Stomach (tissue), 4 donors: ENCODE results near the gene SRCIN1.
"Not testable (repeated sequence)": the region's sequence is repeated elsewhere in the genome, so short reads cannot be mapped to it uniquely, and the experiment has no call there.

Experiments used
- EP300 ChIP-seq: sonication (generic); formaldehyde crosslinking; IDR thresholded peaks from one replicate; pipeline ENCODE4 v1.6.1; 2017; ENCODE audit warnings: antibody characterized with exemption
- POLR2A ChIP-seq, 4 donors: fragments of 450-650 bp; IDR thresholded peaks; one replicate each; pipeline ENCODE4 v1.6.1; 2016; ENCODE audit warnings: antibody characterized with exemption in 4 of 4, control low read depth in 2 of 4, mild to moderate bottlenecking in 1 of 4, moderate library complexity in 1 of 4
- POLR2AphosphoS5 ChIP-seq, 3 donors: sonication (generic); formaldehyde crosslinking; IDR thresholded peaks; one replicate each; pipeline ENCODE4 v1.6.1; 2016; ENCODE audit warnings: antibody characterized with exemption in 3 of 3
- TF ChIP-seq, protein P1 (sequence below), 7 experiments: fragments of 450-650 bp in 4 of 7; fragments of 200-600 bp in 3 of 7; sonication (generic) in 3 of 7; IDR thresholded peaks; one replicate each; pipeline ENCODE4 v1.5.1; 2016 to 2019; ENCODE audit warnings: antibody characterized with exemption in 7 of 7, control low read depth in 2 of 7, mild to moderate bottlenecking in 1 of 7

DNA sequence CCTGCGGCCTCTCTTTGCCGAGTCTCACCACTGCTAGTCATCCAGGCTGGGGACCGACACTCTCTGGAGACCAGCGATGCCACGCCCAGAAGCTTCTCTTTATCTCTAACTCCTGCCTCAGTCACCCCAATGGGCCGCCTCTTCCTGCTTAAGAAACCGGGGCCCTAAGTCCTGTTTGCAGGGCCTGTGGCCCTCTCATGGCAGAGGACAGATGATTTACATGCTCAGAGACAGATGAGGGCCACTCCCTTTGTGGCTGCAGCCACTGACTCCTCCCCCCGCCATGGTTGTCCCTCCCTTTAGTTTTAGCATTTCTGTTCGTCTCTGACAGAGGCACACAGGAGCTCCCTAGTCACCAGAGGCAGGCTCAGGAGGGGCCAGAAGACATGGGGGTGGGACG, 106.5 kb downstream of the SRCIN1 start:
- TF ChIP-seq POLR2AphosphoS5 (IDR thresholded peaks at IDR 0.05); EP300; POLR2A (IDR thresholded peaks at IDR 0.05): not testable (repeated sequence)
- TF ChIP-seq, protein P1, sequence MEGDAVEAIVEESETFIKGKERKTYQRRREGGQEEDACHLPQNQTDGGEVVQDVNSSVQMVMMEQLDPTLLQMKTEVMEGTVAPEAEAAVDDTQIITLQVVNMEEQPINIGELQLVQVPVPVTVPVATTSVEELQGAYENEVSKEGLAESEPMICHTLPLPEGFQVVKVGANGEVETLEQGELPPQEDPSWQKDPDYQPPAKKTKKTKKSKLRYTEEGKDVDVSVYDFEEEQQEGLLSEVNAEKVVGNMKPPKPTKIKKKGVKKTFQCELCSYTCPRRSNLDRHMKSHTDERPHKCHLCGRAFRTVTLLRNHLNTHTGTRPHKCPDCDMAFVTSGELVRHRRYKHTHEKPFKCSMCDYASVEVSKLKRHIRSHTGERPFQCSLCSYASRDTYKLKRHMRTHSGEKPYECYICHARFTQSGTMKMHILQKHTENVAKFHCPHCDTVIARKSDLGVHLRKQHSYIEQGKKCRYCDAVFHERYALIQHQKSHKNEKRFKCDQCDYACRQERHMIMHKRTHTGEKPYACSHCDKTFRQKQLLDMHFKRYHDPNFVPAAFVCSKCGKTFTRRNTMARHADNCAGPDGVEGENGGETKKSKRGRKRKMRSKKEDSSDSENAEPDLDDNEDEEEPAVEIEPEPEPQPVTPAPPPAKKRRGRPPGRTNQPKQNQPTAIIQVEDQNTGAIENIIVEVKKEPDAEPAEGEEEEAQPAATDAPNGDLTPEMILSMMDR (IDR thresholded peaks at IDR 0.05) = not testable (repeated sequence)
